Stimulated activated CD8-positive, alpha-beta memory T cell treated with anti-CD3 and anti-CD28 coated beads, Interleukin-15, amount 100 ng/mL, for 48 hours (primary cell): ENCODE measurements around the gene PVALB.
"Not testable (repeated sequence)": the region's sequence is repeated elsewhere in the genome, so short reads cannot be mapped to it uniquely, and the experiment has no call there.

Source experiments
- DNase-seq, 2 donors: peaks; one replicate each; pipeline ENCODE4 v3.0.0-alpha.2; 2020; ENCODE audit warnings: low read depth in 2 of 2

PVALB gene

GRCh38 chr22:36756746-36757655 lies 59.8 kb downstream of the PVALB start:
- DNase-seq: no peak

GRCh38 chr22:36756031-36756430 lies 60.8 kb downstream of the PVALB start:
- DNase-seq: no peak

- no peak for DNase-seq
Observed at GRCh38 chr22:36755316-36755715, 61.5 kb downstream of the PVALB start.

GRCh38 chr22:36754881-36755280 lies 62.0 kb downstream of the PVALB start:
- DNase-seq: not testable (repeated sequence)

GRCh38 chr22:36753916-36754315 lies 62.9 kb downstream of the PVALB start:
- no peak for DNase-seq

- no peak for DNase-seq
Observed at GRCh38 chr22:36753120-36753802, 63.6 kb downstream of the PVALB start.
